Rectal smooth muscle tissue (tissue), 1 donor: ENCODE measurements around the gene C9orf72.

Experiments
- H3K27ac ChIP-seq: one replicate; pipeline ENCODE4 v1.7.0; 2013; ENCODE audit warnings: low read depth, low read length, inconsistent platforms
- H3K27me3 ChIP-seq: one replicate; pipeline ENCODE4 v1.7.0; 2013; ENCODE audit warnings: low read length; ENCODE audit not compliant: control insufficient read depth, insufficient read depth
- H3K36me3 ChIP-seq: one replicate; pipeline ENCODE4 v1.7.0; 2013; ENCODE audit warnings: low read length; ENCODE audit not compliant: control insufficient read depth, insufficient read depth
- H3K4me1 ChIP-seq: one replicate; pipeline ENCODE4 v1.7.0; 2013; ENCODE audit warnings: low read length; ENCODE audit not compliant: control insufficient read depth, insufficient read depth
- H3K4me3 ChIP-seq: one replicate; pipeline ENCODE4 v1.7.0; 2013; ENCODE audit warnings: low read length
- H3K9ac ChIP-seq: one replicate; pipeline ENCODE4 v1.7.0; 2013; ENCODE audit warnings: low read length

Gene C9orf72

DNA sequence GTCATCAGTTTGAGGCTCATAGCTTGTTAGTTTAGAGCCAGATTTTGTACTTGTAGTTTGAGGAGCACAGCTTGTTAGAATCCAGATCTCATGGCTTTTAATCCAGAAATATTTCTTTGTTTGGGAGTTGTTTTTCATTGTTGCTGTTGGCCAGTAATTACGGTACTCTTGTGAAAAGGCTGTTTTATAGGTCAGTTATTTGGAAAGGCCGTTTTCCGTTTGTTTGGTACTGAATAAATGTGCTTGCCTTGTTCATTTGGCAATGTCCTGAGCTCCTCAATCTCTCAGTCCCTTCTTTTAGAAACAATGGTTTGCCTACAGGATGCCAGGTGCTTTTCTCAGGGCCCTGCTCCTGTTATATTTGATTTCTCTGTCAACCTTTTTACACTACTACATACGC, 39.1 kb downstream of the C9orf72 start:
- Histone ChIP-seq H3K27me3 (no peaks in the 10 kb centered on the region), H3K4me3 (no peak overlapping the region), H3K36me3 (no peaks in the 10 kb centered on the region), H3K4me1 (peaks cover 9% of the 10 kb centered on the region), H3K27ac (peak overlapping the region; percentile 44), H3K9ac (no peak overlapping the region)

DNA sequence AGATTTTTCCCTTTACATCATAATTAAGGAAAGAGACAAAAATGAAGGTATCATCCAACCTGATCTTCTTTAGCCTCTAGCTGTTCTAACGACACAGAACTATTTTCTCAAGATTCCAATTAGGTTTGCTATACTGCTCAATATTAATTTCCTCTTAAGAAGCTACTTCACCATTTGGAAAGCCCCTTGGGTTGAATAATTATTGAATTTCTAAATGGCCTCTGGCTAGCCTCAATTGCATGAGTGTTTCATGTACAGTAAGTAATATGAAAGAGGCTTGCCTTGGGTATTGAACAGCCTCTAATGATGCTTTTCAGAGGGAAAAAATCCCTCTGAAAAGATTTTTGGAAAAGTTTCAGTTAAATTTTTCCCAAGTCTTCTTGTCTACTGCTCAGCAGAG, 40.0 kb downstream of the C9orf72 start:
- Histone ChIP-seq H3K9ac (no peak overlapping the region), H3K4me1 (peaks cover 6% of the 10 kb centered on the region), H3K36me3 (no peaks in the 10 kb centered on the region), H3K4me3 (no peak overlapping the region), H3K27ac (no peak overlapping the region), H3K27me3 (no peaks in the 10 kb centered on the region)

DNA sequence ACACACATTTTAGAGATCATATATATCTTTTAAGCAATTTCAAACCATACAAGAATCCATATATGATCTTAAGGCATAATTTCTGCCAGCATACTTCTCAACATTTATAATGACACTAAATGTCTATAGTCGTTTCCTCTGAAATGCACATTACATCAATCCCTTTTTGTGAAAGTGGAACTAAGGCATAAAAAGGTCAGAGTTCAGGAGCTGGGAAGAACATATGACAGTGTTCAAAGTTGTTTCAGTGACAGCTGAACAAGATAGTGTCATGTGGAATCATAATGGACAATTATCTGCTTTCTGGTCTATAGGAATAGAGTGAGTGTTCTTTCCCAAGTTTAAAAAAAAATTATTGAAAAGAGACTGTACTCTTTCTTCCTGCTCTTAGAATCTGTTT, 41.2 kb downstream of the C9orf72 start:
- H3K4me3 ChIP-seq = no peak overlapping the region
- H3K36me3 ChIP-seq = no peaks in the 10 kb centered on the region
- peaks cover 9% of the 10 kb centered on the region for H3K4me1 ChIP-seq
- H3K27me3 ChIP-seq = no peaks in the 10 kb centered on the region
- no peak overlapping the region for H3K9ac ChIP-seq
- no peak overlapping the region for H3K27ac ChIP-seq

DNA sequence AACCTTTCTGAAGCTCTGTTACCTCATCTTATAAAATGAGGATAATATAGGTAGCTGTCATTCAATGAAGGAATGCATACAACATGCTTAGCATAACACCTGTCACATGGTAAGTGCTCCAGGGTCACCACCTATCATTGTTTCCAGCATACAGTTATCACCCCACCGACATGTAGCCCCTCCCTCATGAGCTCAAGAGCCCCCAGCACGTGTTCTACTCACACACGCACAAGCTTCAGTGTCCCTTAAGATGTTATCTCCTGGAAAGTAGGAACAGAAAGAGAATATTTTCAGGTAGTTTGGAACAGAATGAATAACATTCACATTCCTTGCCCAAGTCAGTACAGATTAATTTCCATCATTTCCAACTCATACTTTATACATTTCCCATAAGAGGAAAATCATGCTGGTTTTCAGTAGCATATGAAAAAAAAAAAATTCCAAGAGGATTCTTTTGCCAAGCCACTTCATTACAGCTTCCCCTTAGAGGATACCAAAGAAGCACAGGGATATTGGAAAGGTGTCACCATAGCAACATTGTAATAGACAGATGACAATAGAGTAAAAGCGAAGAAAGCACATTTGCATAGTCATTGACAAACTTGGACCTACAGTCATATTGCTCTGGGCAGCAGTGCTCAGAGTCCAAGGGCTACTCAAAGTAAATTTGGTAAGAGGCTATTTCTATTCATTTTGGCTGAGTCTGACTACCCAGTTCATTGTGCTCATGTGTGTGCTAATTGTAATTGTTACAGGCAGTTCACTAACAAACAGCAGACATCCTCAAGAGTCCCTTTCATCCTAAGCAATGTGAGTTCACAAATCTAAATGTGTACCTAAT, 42.1 kb downstream of the C9orf72 start:
- H3K27ac ChIP-seq = no peak overlapping the region
- H3K4me1 ChIP-seq = peaks cover 9% of the 10 kb centered on the region
- no peaks in the 10 kb centered on the region for H3K36me3 ChIP-seq
- no peak overlapping the region for H3K4me3 ChIP-seq
- H3K9ac ChIP-seq = no peak overlapping the region
- no peaks in the 10 kb centered on the region for H3K27me3 ChIP-seq

DNA sequence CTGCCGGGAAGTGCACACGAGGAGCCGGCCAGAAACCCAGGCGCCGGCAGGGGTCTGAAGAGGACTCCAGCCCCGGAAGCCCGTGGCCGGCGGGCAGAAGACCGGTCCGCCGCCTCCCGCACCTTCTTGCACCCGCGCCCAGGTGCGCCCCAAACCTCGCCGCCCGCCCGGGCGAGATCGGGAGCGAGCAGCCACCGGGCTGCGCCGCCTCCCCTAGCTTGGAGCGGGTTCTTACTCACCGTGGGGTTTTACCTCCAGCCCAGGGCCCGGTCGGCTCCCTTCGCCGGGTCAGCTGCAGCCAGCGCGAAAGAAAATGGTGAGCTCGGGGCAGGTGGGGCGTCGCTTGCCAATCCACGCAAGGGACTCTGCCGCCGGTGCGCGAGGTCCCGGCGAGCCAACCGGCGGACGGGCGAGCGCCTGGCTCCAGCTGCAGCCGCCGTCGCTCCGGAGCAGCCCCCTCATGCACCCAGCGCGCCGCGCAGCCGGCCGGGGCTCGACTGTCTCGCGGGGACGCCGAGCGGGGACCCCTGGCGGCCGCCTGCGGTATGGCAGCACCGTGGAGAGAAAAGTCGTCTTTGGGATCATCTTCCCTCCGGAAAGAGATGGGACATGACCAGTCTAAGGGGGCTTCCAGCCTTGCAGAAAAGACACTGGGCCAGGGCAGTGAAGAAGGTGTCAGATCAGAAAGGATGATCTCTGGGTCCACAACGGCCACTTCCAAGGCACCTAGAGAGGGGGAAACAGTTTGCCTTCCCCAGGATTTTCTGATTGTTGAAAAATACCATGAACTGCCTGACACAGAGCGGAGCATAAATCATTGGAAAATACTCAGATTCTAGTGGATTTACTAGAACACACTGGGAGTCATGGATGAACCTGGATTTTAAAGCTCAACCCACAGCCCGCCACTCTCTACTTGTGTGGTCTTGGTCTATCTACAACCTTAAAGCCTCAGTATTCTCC, 43.7 kb downstream of the C9orf72 start, which contains the start of gene MOB3B:
TSS of gene MOB3B (minus strand) at position 499 of the 963 bp plus-strand sequence. CDS start 74,264 bp downstream, outside the sequence.
- Histone ChIP-seq H3K36me3 (no peaks in the 10 kb centered on the region), H3K4me3 (peak within 1 kb of the TSS; percentile 89), H3K27me3 (no peaks in the 10 kb centered on the region), H3K27ac (peak within 1 kb of the TSS; percentile 94), H3K4me1 (peaks cover 12% of the 10 kb centered on the region), H3K9ac (peak within 1 kb of the TSS; percentile 81)

DNA sequence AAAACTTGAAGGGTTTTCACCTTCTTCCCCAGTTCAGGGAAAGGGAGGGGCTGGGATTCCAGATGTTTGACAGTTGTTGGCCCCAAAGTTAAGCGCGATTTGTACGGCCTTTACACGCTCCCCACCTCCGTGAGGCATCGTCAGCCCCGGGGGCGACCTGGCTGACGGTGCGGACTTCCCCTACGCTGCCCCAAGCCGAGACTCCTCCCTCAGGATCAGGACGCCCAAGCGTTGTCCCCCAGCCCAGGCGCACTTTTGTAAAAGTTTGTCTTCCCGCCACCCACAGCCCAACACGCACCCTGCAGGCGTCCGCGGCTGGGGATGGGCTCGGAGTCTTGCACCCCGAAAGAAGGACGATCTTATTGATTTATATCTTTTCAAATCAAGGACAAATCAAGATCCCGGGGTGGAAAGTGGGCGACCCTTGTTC, 44.4 kb downstream of the C9orf72 start:
- H3K27me3 ChIP-seq = no peaks in the 10 kb centered on the region
- H3K36me3 ChIP-seq = no peaks in the 10 kb centered on the region
- H3K27ac ChIP-seq = peak overlapping the region; percentile 94
- peak overlapping the region; percentile 81 for H3K9ac ChIP-seq
- peaks cover 7% of the 10 kb centered on the region for H3K4me1 ChIP-seq
- peak overlapping the region; percentile 89 for H3K4me3 ChIP-seq

DNA sequence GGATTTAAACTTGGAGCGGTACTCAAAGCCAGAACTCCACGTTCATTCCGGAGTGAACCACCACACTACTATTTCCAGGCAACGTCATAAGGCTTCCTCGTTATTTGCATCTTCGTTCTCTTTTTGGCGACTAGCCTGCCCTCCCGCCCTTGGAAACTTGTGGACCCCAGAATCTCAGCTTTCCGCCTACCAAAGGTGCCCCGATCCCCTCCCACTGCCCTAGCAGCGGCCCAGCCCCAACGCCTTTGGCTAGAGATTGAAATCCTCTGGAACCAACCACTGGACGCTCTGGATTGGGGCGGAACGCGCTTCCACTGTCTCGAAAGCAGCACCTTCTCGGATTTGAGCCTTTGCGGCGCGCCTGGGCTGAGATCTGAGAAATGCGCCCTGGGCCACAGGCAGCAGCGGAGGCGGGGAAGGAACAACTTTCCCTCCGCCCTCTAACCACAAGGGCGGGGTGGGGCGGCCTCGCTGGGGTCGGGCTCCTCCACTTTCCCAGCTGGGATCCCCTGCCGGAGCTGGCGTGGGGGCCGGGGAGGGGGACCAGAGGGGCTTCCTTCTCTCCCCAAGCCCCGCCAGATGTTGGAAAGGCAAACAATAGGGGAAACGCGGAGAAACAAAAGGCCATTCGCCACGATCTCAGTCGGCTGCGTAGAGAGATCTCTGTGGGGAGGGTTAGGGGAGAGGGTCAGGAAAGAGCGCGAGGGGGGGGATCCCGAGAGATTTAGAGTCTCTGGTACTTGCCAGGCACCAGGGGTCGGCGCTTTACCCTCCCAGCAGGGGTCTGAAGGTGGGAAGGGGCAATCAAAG, 45.0 kb downstream of the C9orf72 start:
- H3K27me3 ChIP-seq = no peaks in the 10 kb centered on the region
- H3K27ac ChIP-seq = peak overlapping the region; percentile 94
- no peaks in the 10 kb centered on the region for H3K36me3 ChIP-seq
- H3K4me3 ChIP-seq = peak overlapping the region; percentile 89
- peak overlapping the region; percentile 81 for H3K9ac ChIP-seq
- peaks cover 7% of the 10 kb centered on the region for H3K4me1 ChIP-seq

DNA sequence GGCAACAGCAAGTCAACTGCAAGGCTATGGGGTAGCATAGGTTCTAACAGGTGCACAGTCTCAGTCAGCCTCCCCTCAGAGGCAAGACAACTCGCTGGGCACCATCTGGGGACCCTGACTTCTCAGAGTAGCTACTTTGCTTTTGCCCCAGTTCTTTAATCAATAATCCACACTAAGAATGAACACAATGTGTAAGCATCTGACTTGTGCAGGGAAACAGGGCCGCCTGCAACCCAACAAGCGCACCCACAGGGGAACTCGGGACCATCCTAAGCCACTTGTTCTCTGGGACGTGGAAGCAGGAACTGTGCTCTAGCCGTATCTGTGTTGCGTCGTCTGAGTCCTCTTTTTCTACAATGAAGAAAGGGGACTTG, 45.6 kb downstream of the C9orf72 start:
- H3K27me3 ChIP-seq = no peaks in the 10 kb centered on the region
- peak overlapping the region; percentile 94 for H3K27ac ChIP-seq
- peak overlapping the region; percentile 89 for H3K4me3 ChIP-seq
- no peak overlapping the region for H3K9ac ChIP-seq
- no peaks in the 10 kb centered on the region for H3K36me3 ChIP-seq
- peaks cover 7% of the 10 kb centered on the region for H3K4me1 ChIP-seq

DNA sequence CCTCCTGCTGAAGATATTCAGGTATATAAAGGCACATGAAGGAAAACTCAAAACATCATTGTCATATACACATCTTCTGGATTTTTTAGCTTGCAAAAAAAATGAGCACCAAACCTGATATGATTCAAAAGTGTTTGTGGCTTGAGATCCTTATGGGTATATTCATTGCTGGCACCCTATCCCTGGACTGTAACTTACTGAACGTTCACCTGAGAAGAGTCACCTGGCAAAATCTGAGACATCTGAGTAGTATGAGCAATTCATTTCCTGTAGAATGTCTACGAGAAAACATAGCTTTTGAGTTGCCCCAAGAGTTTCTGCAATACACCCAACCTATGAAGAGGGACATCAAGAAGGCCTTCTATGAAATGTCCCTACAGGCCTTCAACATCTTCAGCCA, 49.0 kb downstream of the C9orf72 start, which contains the start of gene IFNK:
TSS of gene IFNK (plus strand) at position 55 of the 400 bp plus-strand sequence. CDS start at position 102, 47 bp downstream.
- Histone ChIP-seq H3K27me3 (no peaks in the 10 kb centered on the region), H3K36me3 (no peaks in the 10 kb centered on the region), H3K27ac (no peak within 1 kb of the TSS)

DNA sequence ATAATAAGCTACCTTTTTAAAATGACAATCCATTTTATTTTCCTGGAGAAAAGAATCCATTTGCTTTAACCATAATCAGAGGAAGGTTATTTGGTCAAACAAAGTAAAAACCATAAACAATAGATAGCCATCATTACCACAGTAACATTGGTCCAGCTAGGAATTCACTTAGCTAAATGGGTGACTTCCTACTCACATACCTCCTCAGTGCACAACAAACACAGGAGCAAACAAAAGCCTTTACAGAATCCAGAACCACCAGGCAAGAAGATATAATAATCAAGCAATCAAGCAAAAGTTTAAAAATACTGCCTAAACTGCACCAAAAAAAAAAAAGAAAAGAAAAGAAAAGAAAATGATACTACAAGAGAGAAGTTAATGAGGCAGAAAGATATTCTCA, 50.1 kb downstream of the C9orf72 start:
- Histone ChIP-seq H3K9ac (no peak overlapping the region), H3K27ac (no peak overlapping the region), H3K4me1 (peaks cover 7% of the 10 kb centered on the region), H3K27me3 (no peaks in the 10 kb centered on the region), H3K4me3 (no peak overlapping the region), H3K36me3 (no peaks in the 10 kb centered on the region)

More for the DNA sequence above, 49.0 kb downstream of the C9orf72 start, which contains the start of gene IFNK:
- H3K4me3 ChIP-seq = no peak within 1 kb of the TSS
- H3K4me1 ChIP-seq = peaks cover 7% of the 10 kb centered on the region
- no peak within 1 kb of the TSS for H3K9ac ChIP-seq

DNA sequence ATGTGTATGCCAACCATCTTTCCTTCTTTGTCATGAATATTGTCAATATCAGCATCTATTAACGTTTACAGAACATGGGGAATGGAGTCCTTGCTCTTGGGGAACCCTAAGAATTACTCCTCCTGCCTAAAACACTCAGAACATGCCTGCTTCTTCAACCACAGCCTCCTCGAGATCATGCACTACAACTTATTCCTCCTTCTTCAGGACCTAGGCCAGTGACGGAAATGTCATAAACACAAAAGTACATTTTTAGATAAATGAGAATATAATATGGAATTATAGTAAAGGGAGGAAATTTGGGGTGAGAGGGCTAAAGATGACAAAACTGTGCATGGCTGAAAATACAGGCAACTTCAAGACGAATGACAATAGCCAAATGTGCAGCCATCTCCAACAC, 52.3 kb downstream of the C9orf72 start:
- Histone ChIP-seq H3K36me3 (no peaks in the 10 kb centered on the region), H3K4me3 (no peak overlapping the region), H3K27ac (no peak overlapping the region), H3K9ac (no peak overlapping the region), H3K27me3 (no peaks in the 10 kb centered on the region), H3K4me1 (peaks cover 2% of the 10 kb centered on the region)
